ENCODE measurements around the gene RALGPS1.

- TF ChIP-seq CTCF (IDR thresholded peaks at IDR 0.05; ENCODE audit: low read depth, low read length, poor library complexity, severe bottlenecking) (no peak), EZH2phosphoT487 (IDR thresholded peaks at IDR 0.05; ENCODE audit: borderline replicate concordance, low read length) (no peak)
Observed at GRCh38 chr9:126953041-126953809, 38.6 kb downstream of the RALGPS1 start.

All from DOHH2 (cell line).